Measurements from ENCODE around the gene WFS1. TPM values are rescaled to one million over a fixed set of nuclear protein-coding genes. Genes with fewer than 3 reads are reported as not detected.

The WFS1 gene
- total and polyA plus RNA-seq, 2 donors (not counting 1 experiment from before 2014, with no cell fraction given), result 25.7 to 37.5 TPM

- Histone ChIP-seq H3K27me3 (ENCODE audit: control insufficient read depth, insufficient read depth, low read length) (no peaks in the 10 kb centered on the region), H4K20me1 (ENCODE audit: control insufficient read depth, extremely low read depth, insufficient read depth, low read length) (no peaks in the 10 kb centered on the region), H3K27ac (ENCODE audit: insufficient read depth, low read length) (no peak overlapping the region), H3K4me2 (ENCODE audit: extremely low read depth, insufficient read depth, low read length) (no peak overlapping the region), H2AFZ (ENCODE audit: low read length) (no peak overlapping the region), H3K9me3 (ENCODE audit: control insufficient read depth, insufficient read depth, low read depth, low read length) (no peaks in the 10 kb centered on the region), H3K9ac (ENCODE audit: insufficient read depth, low read length) (no peak overlapping the region), H3K36me3 (ENCODE audit: control insufficient read depth, insufficient read depth, low read length) (peaks cover 2% of the 10 kb centered on the region), H3K4me3 (replicated peaks in 1 of 4; ENCODE audit: control extremely low read depth in 1 of 4, insufficient read depth in 1 of 4, low read depth in 3 of 4, low read length in 4 of 4) (no peak overlapping the region), H3K79me2 (ENCODE audit: control insufficient read depth, insufficient read depth, low read length) (peaks cover 2% of the 10 kb centered on the region), H3K4me1 (ENCODE audit: control insufficient read depth, extremely low read depth, insufficient read depth, low read length) (peaks cover 8% of the 10 kb centered on the region)
- no peak for DNase-seq (ENCODE audit: low read depth in 2 of 2)
- TF ChIP-seq CTCF (conservative IDR thresholded peaks at IDR 0.05 in 1 of 2, IDR thresholded peaks at IDR 0.05 in 1 of 2; ENCODE audit: low read depth in 1 of 2, low read length in 2 of 2) (no peak), EZH2 (IDR thresholded peaks at IDR 0.05; ENCODE audit: low read length, missing control alignments) (no peak)
These were observed 10.1 kb downstream of the WFS1 start for GRCh38 chr4:6279582-6280289.

- no peak for DNase-seq (ENCODE audit: low read depth in 2 of 2)
- H3K9me3 ChIP-seq (ENCODE audit: control insufficient read depth, insufficient read depth, low read depth, low read length), result no peaks in the 10 kb centered on the region
- no peaks in the 10 kb centered on the region for H3K27me3 ChIP-seq (ENCODE audit: control insufficient read depth, insufficient read depth, low read length)
- no peaks in the 10 kb centered on the region for H3K79me2 ChIP-seq (ENCODE audit: control insufficient read depth, insufficient read depth, low read length)
- no peak for TF ChIP-seq EZH2 (IDR thresholded peaks at IDR 0.05; ENCODE audit: low read length, missing control alignments)
- peaks cover 8% of the 10 kb centered on the region for H3K4me1 ChIP-seq (ENCODE audit: control insufficient read depth, extremely low read depth, insufficient read depth, low read length)
- H3K9ac ChIP-seq (ENCODE audit: insufficient read depth, low read length), result no peak overlapping the region
- no peak overlapping the region for H2AFZ ChIP-seq (ENCODE audit: low read length)
- no peak overlapping the region for H3K27ac ChIP-seq (ENCODE audit: insufficient read depth, low read length)
- H4K20me1 ChIP-seq (ENCODE audit: control insufficient read depth, extremely low read depth, insufficient read depth, low read length), result no peaks in the 10 kb centered on the region
- H3K4me3 ChIP-seq (replicated peaks in 1 of 4; ENCODE audit: control extremely low read depth in 1 of 4, insufficient read depth in 1 of 4, low read depth in 3 of 4, low read length in 4 of 4), result no peak overlapping the region
- peaks cover 2% of the 10 kb centered on the region for H3K36me3 ChIP-seq (ENCODE audit: control insufficient read depth, insufficient read depth, low read length)
- H3K4me2 ChIP-seq (ENCODE audit: extremely low read depth, insufficient read depth, low read length), result no peak overlapping the region
These were observed 10.8 kb downstream of the WFS1 start for GRCh38 chr4:6280365-6280996.

GRCh38 chr4:6281436-6282313 lies 12.0 kb downstream of the WFS1 start:
- no peak for TF ChIP-seq CTCF (conservative IDR thresholded peaks at IDR 0.05 in 1 of 2, IDR thresholded peaks at IDR 0.05 in 1 of 2; ENCODE audit: low read depth in 1 of 2, low read length in 2 of 2)
- TF ChIP-seq EZH2 (IDR thresholded peaks at IDR 0.05; ENCODE audit: low read length, missing control alignments), result no peak
- no peak for DNase-seq (ENCODE audit: low read depth in 2 of 2)
- no peak overlapping the region for H2AFZ ChIP-seq (ENCODE audit: low read length)
- no peaks in the 10 kb centered on the region for H3K9me3 ChIP-seq (ENCODE audit: control insufficient read depth, insufficient read depth, low read depth, low read length)
- peaks cover 8% of the 10 kb centered on the region for H3K4me1 ChIP-seq (ENCODE audit: control insufficient read depth, extremely low read depth, insufficient read depth, low read length)
- H3K27me3 ChIP-seq (ENCODE audit: control insufficient read depth, insufficient read depth, low read length), result no peaks in the 10 kb centered on the region
- no peak overlapping the region for H3K4me2 ChIP-seq (ENCODE audit: extremely low read depth, insufficient read depth, low read length)
- H3K36me3 ChIP-seq (ENCODE audit: control insufficient read depth, insufficient read depth, low read length), result peaks cover 2% of the 10 kb centered on the region
- H4K20me1 ChIP-seq (ENCODE audit: control insufficient read depth, extremely low read depth, insufficient read depth, low read length), result no peaks in the 10 kb centered on the region
- H3K4me3 ChIP-seq (replicated peaks in 1 of 4; ENCODE audit: control extremely low read depth in 1 of 4, insufficient read depth in 1 of 4, low read depth in 3 of 4, low read length in 4 of 4), result no peak overlapping the region
- H3K9ac ChIP-seq (ENCODE audit: insufficient read depth, low read length), result no peak overlapping the region
- H3K79me2 ChIP-seq (ENCODE audit: control insufficient read depth, insufficient read depth, low read length), result no peaks in the 10 kb centered on the region
- no peak overlapping the region for H3K27ac ChIP-seq (ENCODE audit: insufficient read depth, low read length)

All from fibroblast of lung (primary cell).